ENCODE measurements around the gene SLC13A2. TPM values are rescaled to one million over a fixed set of nuclear protein-coding genes. Genes with fewer than 3 reads are reported as not detected.

SLC13A2 gene
- total and polyA plus RNA-seq, 12 donors = not detected

DNA sequence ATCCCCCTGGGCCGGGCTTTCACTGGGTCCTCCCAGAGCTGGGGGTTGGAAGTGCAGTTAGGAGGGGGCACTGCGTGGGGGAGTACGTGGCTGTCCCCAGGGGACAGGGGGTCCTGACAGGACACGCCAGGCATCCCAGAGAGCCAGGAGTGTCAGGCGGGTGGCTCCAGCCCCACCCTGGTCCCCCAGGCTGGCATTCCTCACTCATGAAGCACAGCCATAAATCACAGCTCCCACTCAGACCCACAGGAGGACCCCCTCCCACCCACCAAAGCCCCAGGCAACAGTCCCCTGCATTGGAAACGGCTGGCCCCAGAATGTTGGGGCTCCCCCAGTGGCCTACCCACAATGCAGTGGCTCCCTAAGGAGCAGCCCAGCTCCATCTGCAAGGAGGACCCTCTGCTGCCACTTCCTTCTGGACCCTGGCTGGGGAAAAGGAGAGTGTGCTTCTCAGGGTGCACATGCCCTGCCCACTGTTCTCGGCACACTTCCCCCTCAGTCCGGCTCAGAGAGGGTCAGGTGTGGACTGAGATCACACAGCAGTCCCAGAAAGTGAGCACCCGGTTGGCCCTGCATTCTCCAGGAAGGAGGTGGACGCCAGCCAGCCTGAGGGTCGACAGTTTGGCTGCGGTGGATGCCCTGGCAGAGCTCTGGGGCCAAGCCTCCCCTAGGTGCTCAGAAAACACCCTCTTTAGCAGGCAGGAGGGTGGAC, 25.4 kb downstream of the SLC13A2 start:
- no peak for ATAC-seq
- 55 to 68% methylated on average over 12 of the region's 12 CpGs for WGBS, 2 donors
- peaks cover 0 to 16% (median 0%) of the 10 kb centered on the region in 7 donors for H3K27me3 ChIP-seq
- H3K36me3 ChIP-seq = no peaks in the 10 kb centered on the region
- H3K27ac ChIP-seq = no peak overlapping the region
- peaks cover 0 to 15% (median 0%) of the 10 kb centered on the region in 9 donors for H3K4me1 ChIP-seq
- TF ChIP-seq, protein P1, sequence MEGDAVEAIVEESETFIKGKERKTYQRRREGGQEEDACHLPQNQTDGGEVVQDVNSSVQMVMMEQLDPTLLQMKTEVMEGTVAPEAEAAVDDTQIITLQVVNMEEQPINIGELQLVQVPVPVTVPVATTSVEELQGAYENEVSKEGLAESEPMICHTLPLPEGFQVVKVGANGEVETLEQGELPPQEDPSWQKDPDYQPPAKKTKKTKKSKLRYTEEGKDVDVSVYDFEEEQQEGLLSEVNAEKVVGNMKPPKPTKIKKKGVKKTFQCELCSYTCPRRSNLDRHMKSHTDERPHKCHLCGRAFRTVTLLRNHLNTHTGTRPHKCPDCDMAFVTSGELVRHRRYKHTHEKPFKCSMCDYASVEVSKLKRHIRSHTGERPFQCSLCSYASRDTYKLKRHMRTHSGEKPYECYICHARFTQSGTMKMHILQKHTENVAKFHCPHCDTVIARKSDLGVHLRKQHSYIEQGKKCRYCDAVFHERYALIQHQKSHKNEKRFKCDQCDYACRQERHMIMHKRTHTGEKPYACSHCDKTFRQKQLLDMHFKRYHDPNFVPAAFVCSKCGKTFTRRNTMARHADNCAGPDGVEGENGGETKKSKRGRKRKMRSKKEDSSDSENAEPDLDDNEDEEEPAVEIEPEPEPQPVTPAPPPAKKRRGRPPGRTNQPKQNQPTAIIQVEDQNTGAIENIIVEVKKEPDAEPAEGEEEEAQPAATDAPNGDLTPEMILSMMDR (IDR thresholded peaks at IDR 0.05) = no peak
- no peaks in the 10 kb centered on the region for H3K9me3 ChIP-seq
- no peak overlapping the region for H3K4me3 ChIP-seq
- intact Hi-C loops (cut with DNase I) = loop anchor here in 6 of 10 donors (5.0 to 10.0 kb wide), 5 partner anchors 38 to 118 kb away; partner anchors contain the start of gene RSKR (in 2 of the 6)
- DNase-seq = no peak

DNA sequence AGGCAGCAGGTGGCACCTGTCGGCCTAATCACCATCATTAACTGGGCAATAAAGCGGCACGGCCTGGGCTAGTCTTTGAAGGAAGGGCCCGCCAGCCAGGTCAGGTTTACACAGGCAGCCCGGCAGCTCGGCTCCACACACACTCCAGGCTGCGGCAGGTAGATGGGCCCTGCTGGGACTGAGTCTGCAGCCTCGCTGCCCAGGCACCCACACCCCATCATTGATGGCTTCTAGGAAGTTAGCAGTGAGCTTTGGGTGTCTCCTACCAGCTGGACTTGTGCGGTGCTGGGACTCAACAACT, 25.9 kb downstream of the SLC13A2 start:
- TF ChIP-seq, protein P1 (IDR thresholded peaks at IDR 0.05) = no peak
- 89 to 92% methylated on average over 9 of the region's 9 CpGs for WGBS, 2 donors
- Histone ChIP-seq H3K27me3 (peaks cover 0 to 18% (median 0%) of the 10 kb centered on the region in 7 donors), H3K4me3 (no peak overlapping the region), H3K36me3 (no peaks in the 10 kb centered on the region), H3K4me1 (peaks cover 0 to 15% (median 0%) of the 10 kb centered on the region in 9 donors), H3K27ac (no peak overlapping the region), H3K9me3 (no peaks in the 10 kb centered on the region)
- no peak for DNase-seq
- ATAC-seq = no peak
- intact Hi-C loops (cut with DNase I) = loop anchor here in 6 of 10 donors (5.0 to 10.0 kb wide), 5 partner anchors 38 to 118 kb away; partner anchors contain the start of gene RSKR (in 2 of the 6)

DNA sequence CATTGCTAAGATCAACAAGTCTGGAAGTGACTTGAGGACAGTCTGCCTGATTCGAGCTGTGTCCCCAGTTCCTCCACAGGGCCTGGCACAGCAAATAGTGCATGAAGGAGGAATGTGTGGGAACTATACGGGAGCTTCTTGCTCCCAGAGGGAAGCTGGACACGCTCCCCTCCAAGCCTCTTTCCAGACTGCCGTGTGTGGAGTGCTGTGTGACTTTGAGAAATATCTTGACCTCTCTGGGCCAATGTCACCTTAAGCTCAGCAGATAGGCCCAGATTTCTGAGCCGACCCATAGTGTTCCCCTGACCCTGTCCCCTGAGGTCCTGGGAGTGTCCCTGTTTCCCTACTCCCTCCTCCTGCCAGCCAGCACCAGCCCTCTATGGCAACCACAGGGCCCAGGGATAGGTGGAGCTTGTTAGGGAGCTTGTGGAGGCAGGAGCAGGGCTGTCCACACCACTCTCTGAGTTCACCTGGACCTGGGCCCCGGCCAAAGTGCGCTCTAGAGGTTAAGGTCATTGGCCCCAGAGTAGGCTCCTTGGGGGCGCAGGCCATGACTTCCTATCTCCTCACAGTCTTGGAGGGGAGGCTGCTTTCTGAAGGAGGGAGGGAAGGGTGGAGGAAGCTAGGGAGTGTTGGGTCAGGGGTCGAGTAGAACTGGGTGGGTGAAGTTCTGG, 26.4 kb downstream of the SLC13A2 start:
- no peaks in the 10 kb centered on the region for H3K9me3 ChIP-seq
- ATAC-seq (no peak), DNase-seq (no peak)
- no peaks in the 10 kb centered on the region for H3K36me3 ChIP-seq
- no peak overlapping the region for H3K4me3 ChIP-seq
- 71 to 77% methylated on average over 9 of the region's 9 CpGs for WGBS, 2 donors
- intact Hi-C loops (cut with DNase I) = loop anchor here in 6 of 10 donors (5.0 to 10.0 kb wide), 5 partner anchors 37 to 117 kb away; partner anchors contain the start of gene RSKR (in 2 of the 6)
- H3K4me1 ChIP-seq = peaks cover 0 to 15% (median 0%) of the 10 kb centered on the region in 9 donors
- H3K27ac ChIP-seq = no peak overlapping the region
- TF ChIP-seq, protein P1 (IDR thresholded peaks at IDR 0.05) = no peak
- H3K27me3 ChIP-seq = peaks cover 0 to 22% (median 0%) of the 10 kb centered on the region in 7 donors

DNA sequence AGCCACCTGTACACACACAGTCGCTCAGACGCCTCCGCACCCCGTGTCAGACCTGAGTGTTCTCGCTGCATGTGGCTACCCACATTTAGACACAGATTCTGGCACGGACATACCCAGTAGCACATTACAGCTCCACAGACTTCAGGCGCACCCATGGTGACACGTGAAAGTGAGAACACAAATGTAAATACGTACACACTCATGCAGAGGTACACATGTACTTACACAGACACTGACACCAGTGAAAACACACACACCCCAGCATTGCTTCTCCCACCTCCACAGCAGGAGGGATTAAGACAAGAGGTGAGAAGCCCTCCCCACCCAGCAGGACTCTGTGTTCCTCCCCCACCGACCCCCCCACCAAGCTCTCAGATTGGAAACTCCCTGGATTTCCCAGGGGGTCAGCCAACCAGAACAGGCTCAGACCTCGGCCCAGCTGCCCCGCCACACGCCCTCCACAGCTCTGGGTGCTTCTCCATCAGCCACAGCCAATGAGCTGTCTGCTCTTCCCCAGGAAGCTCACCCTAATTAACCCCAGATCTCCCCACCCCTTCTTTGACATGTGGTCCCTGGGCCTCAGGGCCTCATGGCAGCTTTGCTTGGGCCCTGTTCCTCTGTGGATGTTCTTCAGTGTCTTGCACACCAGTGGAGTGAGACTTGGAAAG, 27.4 kb downstream of the SLC13A2 start:
- TF ChIP-seq, protein P1 (IDR thresholded peaks at IDR 0.05) = no peak
- 58 to 61% methylated on average over 13 of the region's 13 CpGs for WGBS, 2 donors
- ATAC-seq (peak in 2 of 8 donors; percentile 24 to 29), DNase-seq (no peak)
- Histone ChIP-seq H3K9me3 (no peaks in the 10 kb centered on the region), H3K27ac (no peak overlapping the region), H3K36me3 (no peaks in the 10 kb centered on the region), H3K27me3 (peaks cover 0 to 23% (median 0%) of the 10 kb centered on the region in 7 donors), H3K4me3 (no peak overlapping the region), H3K4me1 (peaks cover 0 to 15% (median 0%) of the 10 kb centered on the region in 9 donors)
- intact Hi-C loops (cut with DNase I) = no loop called here
